ENCODE measurements around the gene P4HA2.

DNA sequence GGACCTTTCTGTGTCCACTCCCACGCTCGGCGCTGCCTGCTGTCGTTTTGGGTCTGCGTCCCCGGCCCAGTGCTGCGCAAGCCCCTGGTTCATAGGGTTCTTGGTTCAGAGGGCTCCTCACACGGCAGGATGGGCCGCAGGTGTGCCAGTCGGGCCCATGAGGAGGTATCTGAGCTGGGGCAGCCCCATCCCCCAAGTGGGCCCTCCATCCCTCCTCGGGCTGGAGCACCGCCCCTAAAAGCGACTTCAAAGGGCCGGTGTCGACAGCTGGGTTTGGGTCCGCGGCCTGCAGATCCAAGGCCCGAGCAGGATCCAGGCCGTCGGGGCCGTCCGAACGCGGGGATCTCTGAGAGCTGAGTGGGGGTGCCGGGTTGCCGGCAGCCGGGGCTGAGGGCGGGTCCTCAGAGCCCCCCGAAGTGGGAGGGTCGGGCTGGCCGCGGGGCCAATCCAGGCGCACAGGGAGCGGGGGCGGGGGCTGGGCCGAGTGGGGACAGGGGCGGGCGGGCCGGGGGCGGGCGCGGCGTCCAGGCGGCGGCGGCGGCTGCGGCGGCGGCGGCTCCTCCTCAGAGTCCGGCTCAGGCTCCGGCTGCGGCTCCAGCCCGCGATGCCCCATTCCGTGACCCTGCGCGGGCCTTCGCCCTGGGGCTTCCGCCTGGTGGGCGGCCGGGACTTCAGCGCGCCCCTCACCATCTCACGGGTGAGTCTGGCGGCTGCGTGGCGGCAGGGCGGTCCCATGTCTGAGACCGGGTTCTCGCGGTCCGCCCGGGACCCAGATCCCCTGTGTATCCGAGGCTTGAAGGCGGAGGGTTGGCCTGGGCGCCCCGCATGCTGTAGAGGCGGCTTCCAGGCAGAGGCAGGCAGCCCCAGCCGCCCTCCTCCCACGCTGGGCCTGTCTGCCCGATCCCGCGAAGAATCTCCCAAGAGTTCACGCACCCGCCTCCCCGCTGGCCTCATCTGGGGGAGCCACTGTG, 29.8 kb upstream of the P4HA2 start, which contains the start of gene PDLIM4:
- no peak for TF ChIP-seq POLR2A (IDR thresholded peaks at IDR 0.05)
- TF ChIP-seq, protein P1, sequence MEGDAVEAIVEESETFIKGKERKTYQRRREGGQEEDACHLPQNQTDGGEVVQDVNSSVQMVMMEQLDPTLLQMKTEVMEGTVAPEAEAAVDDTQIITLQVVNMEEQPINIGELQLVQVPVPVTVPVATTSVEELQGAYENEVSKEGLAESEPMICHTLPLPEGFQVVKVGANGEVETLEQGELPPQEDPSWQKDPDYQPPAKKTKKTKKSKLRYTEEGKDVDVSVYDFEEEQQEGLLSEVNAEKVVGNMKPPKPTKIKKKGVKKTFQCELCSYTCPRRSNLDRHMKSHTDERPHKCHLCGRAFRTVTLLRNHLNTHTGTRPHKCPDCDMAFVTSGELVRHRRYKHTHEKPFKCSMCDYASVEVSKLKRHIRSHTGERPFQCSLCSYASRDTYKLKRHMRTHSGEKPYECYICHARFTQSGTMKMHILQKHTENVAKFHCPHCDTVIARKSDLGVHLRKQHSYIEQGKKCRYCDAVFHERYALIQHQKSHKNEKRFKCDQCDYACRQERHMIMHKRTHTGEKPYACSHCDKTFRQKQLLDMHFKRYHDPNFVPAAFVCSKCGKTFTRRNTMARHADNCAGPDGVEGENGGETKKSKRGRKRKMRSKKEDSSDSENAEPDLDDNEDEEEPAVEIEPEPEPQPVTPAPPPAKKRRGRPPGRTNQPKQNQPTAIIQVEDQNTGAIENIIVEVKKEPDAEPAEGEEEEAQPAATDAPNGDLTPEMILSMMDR (IDR thresholded peaks at IDR 0.05), result no peak

Measured in body of pancreas (tissue), 4 donors.